HepG2 (cell line): Measurements from ENCODE around the gene CDC42BPG. TPM values are rescaled to one million over a fixed set of nuclear protein-coding genes. Genes with fewer than 3 reads are reported as not detected.
A peak's percentile ranks its signal among the peaks of the same experiment; 100 is the strongest.

Source experiments
- ERF ChIP-seq: IDR thresholded peaks from 2 replicates; pipeline ENCODE4 v1.6.1; 2018; ENCODE audit warnings: missing biosample characterization, missing genetic modification reagents
- FOXK1 ChIP-seq: sonication (generic); formaldehyde crosslinking; IDR thresholded peaks from 2 replicates; pipeline ENCODE4 v1.4.0; 2020; ENCODE audit warnings: low read depth, missing genetic modification reagents, borderline replicate concordance
- GPBP1L1 ChIP-seq: sonication (generic); formaldehyde crosslinking; IDR thresholded peaks from 2 replicates; pipeline ENCODE4 v1.5.0; 2020; ENCODE audit warnings: mild to moderate bottlenecking, missing genetic modification reagents
- HDAC2 ChIP-seq: sonication (generic); formaldehyde crosslinking; IDR thresholded peaks from 2 replicates; pipeline ENCODE4 v1.4.0; 2020; ENCODE audit warnings: missing genetic modification reagents
- HNRNPLL ChIP-seq: fragments of 200-400 bp; formaldehyde crosslinking; IDR thresholded peaks from 2 replicates; pipeline ENCODE4 v1.6.1; 2017; ENCODE audit warnings: mild to moderate bottlenecking, low read depth, low read length; ENCODE audit not compliant: poor library complexity, severe bottlenecking
- HNRNPUL1 ChIP-seq: fragments of 200-400 bp; formaldehyde crosslinking; IDR thresholded peaks from 2 replicates; pipeline ENCODE4 v1.6.1; 2017; ENCODE audit warnings: low read depth, mild to moderate bottlenecking, low read length, moderate library complexity
- MXI1 ChIP-seq: IDR thresholded peaks from 3 replicates; pipeline ENCODE4 v1.6.1; 2012; ENCODE audit warnings: low read depth, low read length, inconsistent platforms, borderline replicate concordance
- NAIF1 ChIP-seq: sonication (generic); formaldehyde crosslinking; IDR thresholded peaks from 2 replicates; pipeline ENCODE4 v1.5.0; 2020; ENCODE audit warnings: mild to moderate bottlenecking, missing genetic modification reagents, borderline replicate concordance
- TSC22D2 ChIP-seq: sonication (generic); formaldehyde crosslinking; IDR thresholded peaks from 2 replicates; pipeline ENCODE4 v1.5.1; 2020; ENCODE audit warnings: missing genetic modification reagents, mild to moderate bottlenecking, borderline replicate concordance
- ZBTB1 ChIP-seq: sonication (generic); formaldehyde crosslinking; IDR thresholded peaks from 2 replicates; pipeline ENCODE4 v1.4.0; 2020; ENCODE audit warnings: missing genetic modification reagents, borderline replicate concordance
- ZNF280B ChIP-seq: sonication (generic); formaldehyde crosslinking; IDR thresholded peaks from 2 replicates; pipeline ENCODE4 v1.5.0; 2020; ENCODE audit warnings: missing genetic modification reagents, mild to moderate bottlenecking, borderline replicate concordance
- ZNF556 ChIP-seq: sonication (generic); formaldehyde crosslinking; IDR thresholded peaks from 2 replicates; pipeline ENCODE4 v1.4.0; 2020; ENCODE audit warnings: mild to moderate bottlenecking, missing genetic modification reagents, borderline replicate concordance
- ZNF878 ChIP-seq: sonication (generic); formaldehyde crosslinking; IDR thresholded peaks from 2 replicates; pipeline ENCODE4 v1.8.1; 2023; ENCODE audit warnings: mild to moderate bottlenecking, missing genetic modification reagents, moderate library complexity
- polyA plus RNA-seq, 8 experiments: library from polyadenylated mRNA; depleted of rRNA in 3 of 8; stranded (reverse) in 7 of 8; unstranded in 1 of 8; fragments of >200 nt; fragmentation: Illumina TruSeq in 4 of 8; extraction: Trizol in 4 of 8; gene quantifications; 2 replicates each; pipeline versions ENCODE4 v1.2.1 to v1.2.3, GENCODE V29; 2011 to 2016; ENCODE audit warnings: low read depth in 4 of 8, missing spikeins in 1 of 8, mixed read lengths in 1 of 8; ENCODE audit not compliant: insufficient read depth in 1 of 8
- total RNA-seq, 5 experiments: library from RNA; depleted of rRNA; stranded (reverse); fragments of >200 nt; fragmentation: Illumina TruSeq; extraction: Trizol; gene quantifications; 2 replicates each; pipeline ENCODE4 v1.2.3, GENCODE V29; 2016; ENCODE audit warnings: low read depth in 1 of 5
- TF ChIP-seq, protein P1 (sequence below): sonication (generic); formaldehyde crosslinking; IDR thresholded peaks from 2 replicates; pipeline ENCODE4 v1.4.0; 2020; ENCODE audit warnings: missing genetic modification reagents, borderline replicate concordance
- TF ChIP-seq, protein P2 (sequence below): IDR thresholded peaks from 2 replicates; pipeline ENCODE4 v1.6.1; 2016; ENCODE audit warnings: mild to moderate bottlenecking
- TF ChIP-seq, protein P3 (sequence below): sonication (generic); formaldehyde crosslinking; IDR thresholded peaks from 2 replicates; pipeline ENCODE4 v1.5.0; 2020; ENCODE audit warnings: mild to moderate bottlenecking, missing genetic modification reagents

Gene CDC42BPG
- total and polyA plus RNA-seq, 2 of the 13 experiments (the other 11 are each of a cell fraction or from before 2014, with no cell fraction given), result 0.55 to 1.4 TPM

GRCh38 chr11:64810271-64810890, 34.1 kb downstream of the CDC42BPG start, which contains the start of gene MEN1 (continued):
- TF ChIP-seq, protein P1, sequence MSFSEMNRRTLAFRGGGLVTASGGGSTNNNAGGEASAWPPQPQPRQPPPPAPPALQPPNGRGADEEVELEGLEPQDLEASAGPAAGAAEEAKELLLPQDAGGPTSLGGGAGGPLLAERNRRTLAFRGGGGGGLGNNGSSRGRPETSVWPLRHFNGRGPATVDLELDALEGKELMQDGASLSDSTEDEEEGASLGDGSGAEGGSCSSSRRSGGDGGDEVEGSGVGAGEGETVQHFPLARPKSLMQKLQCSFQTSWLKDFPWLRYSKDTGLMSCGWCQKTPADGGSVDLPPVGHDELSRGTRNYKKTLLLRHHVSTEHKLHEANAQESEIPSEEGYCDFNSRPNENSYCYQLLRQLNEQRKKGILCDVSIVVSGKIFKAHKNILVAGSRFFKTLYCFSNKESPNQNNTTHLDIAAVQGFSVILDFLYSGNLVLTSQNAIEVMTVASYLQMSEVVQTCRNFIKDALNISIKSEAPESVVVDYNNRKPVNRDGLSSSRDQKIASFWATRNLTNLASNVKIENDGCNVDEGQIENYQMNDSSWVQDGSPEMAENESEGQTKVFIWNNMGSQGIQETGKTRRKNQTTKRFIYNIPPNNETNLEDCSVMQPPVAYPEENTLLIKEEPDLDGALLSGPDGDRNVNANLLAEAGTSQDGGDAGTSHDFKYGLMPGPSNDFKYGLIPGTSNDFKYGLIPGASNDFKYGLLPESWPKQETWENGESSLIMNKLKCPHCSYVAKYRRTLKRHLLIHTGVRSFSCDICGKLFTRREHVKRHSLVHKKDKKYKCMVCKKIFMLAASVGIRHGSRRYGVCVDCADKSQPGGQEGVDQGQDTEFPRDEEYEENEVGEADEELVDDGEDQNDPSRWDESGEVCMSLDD (CRISPR knock-in tag), result peak; percentile 67; the same call in 1 of the 2 replicates
- TF ChIP-seq TSC22D2 (CRISPR knock-in tag) (0 out of 2 replicates have a peak, but pooled peaks have one; percentile 23), GPBP1L1 (CRISPR knock-in tag) (no peak), HDAC2 (0 out of 2 replicates have a peak, but pooled peaks have one; percentile 29), NAIF1 (CRISPR knock-in tag) (peak; percentile 64; the same call in 1 of the 2 replicates), MXI1 (peak; percentile 86; the same call in 2 of the 3 replicates), ZBTB1 (no peak), FOXK1 (CRISPR knock-in tag) (peak; percentile 42; the same call in 1 of the 2 replicates), HNRNPUL1 (0 out of 2 replicates have a peak, but pooled peaks have one; percentile 23), ZNF556 (CRISPR knock-in tag) (peak; percentile 83; the same call in 1 of the 2 replicates), ZNF280B (CRISPR knock-in tag) (peak; percentile 38; the same call in 1 of the 2 replicates), ERF (CRISPR knock-in tag) (peak; percentile 60; the same call in 1 of the 2 replicates), ZNF878 (CRISPR knock-in tag) (no peak), HNRNPLL (peak; percentile 81)
- TF ChIP-seq, protein P2, sequence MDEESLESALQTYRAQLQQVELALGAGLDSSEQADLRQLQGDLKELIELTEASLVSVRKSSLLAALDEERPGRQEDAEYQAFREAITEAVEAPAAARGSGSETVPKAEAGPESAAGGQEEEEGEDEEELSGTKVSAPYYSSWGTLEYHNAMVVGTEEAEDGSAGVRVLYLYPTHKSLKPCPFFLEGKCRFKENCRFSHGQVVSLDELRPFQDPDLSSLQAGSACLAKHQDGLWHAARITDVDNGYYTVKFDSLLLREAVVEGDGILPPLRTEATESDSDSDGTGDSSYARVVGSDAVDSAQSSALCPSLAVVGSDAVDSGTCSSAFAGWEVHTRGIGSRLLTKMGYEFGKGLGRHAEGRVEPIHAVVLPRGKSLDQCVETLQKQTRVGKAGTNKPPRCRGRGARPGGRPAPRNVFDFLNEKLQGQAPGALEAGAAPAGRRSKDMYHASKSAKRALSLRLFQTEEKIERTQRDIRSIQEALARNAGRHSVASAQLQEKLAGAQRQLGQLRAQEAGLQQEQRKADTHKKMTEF (CRISPR knock-in tag), result peak; percentile 80
- TF ChIP-seq, protein P3, sequence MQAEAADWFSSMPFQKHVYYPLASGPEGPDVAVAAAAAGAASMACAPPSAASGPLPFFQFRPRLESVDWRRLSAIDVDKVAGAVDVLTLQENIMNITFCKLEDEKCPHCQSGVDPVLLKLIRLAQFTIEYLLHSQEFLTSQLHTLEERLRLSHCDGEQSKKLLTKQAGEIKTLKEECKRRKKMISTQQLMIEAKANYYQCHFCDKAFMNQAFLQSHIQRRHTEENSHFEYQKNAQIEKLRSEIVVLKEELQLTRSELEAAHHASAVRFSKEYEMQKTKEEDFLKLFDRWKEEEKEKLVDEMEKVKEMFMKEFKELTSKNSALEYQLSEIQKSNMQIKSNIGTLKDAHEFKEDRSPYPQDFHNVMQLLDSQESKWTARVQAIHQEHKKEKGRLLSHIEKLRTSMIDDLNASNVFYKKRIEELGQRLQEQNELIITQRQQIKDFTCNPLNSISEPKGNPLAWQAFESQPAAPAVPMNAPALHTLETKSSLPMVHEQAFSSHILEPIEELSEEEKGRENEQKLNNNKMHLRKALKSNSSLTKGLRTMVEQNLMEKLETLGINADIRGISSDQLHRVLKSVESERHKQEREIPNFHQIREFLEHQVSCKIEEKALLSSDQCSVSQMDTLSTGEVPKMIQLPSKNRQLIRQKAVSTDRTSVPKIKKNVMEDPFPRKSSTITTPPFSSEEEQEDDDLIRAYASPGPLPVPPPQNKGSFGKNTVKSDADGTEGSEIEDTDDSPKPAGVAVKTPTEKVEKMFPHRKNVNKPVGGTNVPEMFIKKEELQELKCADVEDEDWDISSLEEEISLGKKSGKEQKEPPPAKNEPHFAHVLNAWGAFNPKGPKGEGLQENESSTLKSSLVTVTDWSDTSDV, result peak; percentile 49; the same call in 1 of the 2 replicates
